ENCODE measurements around the gene TMEM255B. TPM values are rescaled to one million over a fixed set of nuclear protein-coding genes. Genes with fewer than 3 reads are reported as not detected.
"Not testable (repeated sequence)": the region's sequence is repeated elsewhere in the genome, so short reads cannot be mapped to it uniquely, and the experiment has no call there.

The TMEM255B gene
- 4.9 TPM for total RNA-seq
- polyA plus RNA-seq, result 17.5 TPM

DNA sequence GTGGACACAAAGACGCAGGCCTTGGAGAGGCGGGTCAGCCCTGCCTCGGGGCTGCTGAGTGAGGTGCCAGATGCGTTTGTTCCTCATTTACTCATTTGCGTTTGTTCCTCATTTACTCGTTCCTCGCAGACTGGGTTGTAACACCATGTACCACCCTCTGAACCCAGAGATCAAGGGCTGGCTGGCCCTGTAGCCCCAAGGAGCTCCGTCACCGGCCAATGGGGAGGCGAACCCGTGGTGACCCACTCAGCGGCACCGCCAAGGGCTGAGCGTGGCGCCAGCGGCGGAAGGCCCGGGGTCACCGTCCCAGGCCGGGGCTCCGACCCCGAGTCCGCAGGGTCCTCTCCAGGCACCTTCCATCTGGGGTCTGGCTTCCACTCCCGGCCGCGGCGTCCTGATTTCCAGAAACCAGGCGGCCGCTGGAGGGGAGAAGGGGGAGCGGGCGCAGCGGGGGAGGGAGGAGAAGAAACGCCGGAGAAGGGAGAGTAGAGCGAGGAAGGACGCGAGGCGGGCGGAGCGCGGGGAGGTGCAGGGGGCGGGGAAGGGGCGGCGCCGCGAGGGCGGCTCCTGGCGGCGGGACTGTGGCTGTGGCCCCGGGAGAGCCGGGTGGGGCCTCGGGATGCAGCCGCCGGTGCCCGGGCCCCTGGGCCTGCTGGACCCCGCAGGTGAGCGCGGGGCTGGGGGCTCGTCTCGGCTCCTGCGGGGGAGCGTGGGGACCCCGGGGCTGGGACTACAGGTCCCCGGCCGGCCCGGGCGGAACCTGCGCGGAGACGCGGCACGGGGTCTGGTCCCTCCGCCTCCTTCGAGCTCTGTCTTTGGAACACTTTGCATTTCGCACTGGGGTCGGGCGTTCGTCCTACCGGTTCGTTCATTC, at the start of gene TMEM255B:
TSS of gene TMEM255B (plus strand) at position 576 of the 874 bp plus-strand sequence. CDS start at position 620, 44 bp downstream.
- peak; percentile 33 for DNase-seq (ENCODE audit: extremely low spot score)
- H3K4me3 ChIP-seq (ENCODE audit: low read depth, low read length), result peak within 1 kb of the TSS; percentile 77
- 1% methylated on average over 80 of the region's 80 CpGs for WGBS
- peak within 1 kb of the TSS; percentile 62 for H3K27ac ChIP-seq (ENCODE audit: low read depth)
- no peaks in the 10 kb centered on the region for H3K4me1 ChIP-seq (ENCODE audit: insufficient read depth)
- no peaks in the 10 kb centered on the region for H3K36me3 ChIP-seq (ENCODE audit: insufficient read depth)

DNA sequence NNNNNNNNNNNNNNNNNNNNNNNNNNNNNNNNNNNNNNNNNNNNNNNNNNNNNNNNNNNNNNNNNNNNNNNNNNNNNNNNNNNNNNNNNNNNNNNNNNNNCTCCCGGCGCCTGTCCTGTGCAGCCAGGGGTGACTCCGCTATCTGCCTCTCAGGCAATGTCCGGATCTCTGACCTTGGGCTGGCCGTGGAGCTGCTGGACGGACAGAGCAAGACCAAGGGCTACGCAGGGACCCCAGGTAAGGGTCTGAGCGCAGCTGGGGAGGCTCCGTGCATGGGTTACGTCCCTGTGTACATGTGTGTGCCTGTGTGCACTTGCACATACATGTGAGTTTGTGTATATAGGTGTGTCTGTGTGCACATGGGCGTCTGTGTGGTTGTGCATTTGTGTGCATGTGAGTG, 36.1 kb upstream of the TMEM255B start:
- 60% methylated on average over 9 of the region's 11 CpGs for WGBS
- Histone ChIP-seq H3K4me3 (ENCODE audit: low read depth, low read length) (no peak overlapping the region), H3K4me1 (ENCODE audit: insufficient read depth) (no peaks in the 10 kb centered on the region), H3K27ac (ENCODE audit: low read depth) (no peak overlapping the region), H3K36me3 (ENCODE audit: insufficient read depth) (no peaks in the 10 kb centered on the region)
- DNase-seq (ENCODE audit: extremely low spot score), result no peak

DNA sequence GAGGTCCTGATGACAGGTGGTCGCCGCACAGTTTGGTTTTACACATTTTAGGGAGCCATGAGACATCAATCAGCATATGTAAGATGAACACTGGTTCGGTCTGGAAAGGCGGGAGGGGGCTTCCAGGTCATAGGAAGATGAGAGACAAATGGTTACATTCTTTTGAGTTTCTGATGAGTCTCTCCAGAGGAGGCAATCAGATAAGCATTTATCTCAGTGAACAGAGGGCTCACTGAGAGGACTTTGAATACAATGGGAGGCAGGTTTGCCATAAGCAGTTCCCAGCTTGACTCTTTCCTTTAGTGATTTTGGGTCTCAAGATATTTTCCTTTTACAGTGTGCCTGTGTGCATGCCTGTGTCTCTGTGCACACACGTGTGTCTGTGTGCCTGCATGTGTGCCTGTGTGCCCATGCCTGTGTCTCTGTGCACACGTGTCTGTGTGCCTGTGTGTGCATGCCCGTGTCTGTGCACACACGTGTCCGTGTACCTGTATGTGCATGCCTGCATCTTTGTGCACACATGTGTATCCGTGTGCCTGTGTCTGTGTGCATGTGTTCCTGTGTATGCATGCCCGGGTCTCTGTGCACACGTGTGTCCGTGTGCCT, 35.5 kb upstream of the TMEM255B start:
- no peak for DNase-seq (ENCODE audit: extremely low spot score)
- Histone ChIP-seq H3K4me1 (ENCODE audit: insufficient read depth) (no peaks in the 10 kb centered on the region), H3K27ac (ENCODE audit: low read depth) (no peak overlapping the region), H3K4me3 (ENCODE audit: low read depth, low read length) (no peak overlapping the region), H3K36me3 (ENCODE audit: insufficient read depth) (no peaks in the 10 kb centered on the region)
- 75% methylated on average over 13 of the region's 13 CpGs for WGBS

DNA sequence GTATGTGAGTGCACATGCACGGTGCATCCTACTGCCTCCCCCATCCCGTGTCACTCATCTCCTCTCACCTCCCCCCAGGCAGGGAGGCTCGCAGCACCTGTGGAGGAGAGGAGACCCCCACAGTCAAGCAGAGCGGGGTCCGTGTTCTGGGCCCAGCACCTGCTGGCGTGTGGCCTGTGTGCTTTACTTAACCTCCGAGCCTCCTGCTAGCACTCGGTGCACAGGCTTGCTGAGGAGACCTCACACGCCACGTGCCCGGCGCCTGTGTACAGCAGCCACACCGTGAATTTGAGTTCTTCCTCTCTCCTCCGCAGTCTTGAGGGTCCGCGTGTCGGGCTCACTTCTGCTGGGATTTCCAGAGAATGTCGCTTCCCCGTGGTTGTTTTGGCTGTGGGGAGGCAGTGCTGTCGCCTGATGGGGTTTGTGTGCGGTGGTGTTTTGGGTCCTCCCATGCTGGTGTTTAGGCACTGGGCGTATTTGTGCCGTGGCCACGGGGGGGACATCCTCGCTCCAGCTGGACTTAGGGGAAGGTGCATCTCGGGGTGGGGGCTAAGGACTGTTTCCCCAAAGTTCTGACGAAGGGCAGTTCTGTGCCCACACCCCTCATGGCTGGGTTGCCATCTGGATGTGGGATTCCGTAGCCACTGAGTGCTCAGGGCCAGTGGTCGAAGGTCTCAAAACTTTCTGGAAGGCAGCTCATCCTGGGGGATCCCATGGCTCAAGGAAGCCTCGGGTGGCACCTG, 34.8 kb upstream of the TMEM255B start:
- 75% methylated on average over 30 of the region's 30 CpGs for WGBS
- Histone ChIP-seq H3K27ac (ENCODE audit: low read depth) (no peak overlapping the region), H3K4me1 (ENCODE audit: insufficient read depth) (no peaks in the 10 kb centered on the region), H3K36me3 (ENCODE audit: insufficient read depth) (no peaks in the 10 kb centered on the region), H3K4me3 (ENCODE audit: low read depth, low read length) (no peak overlapping the region)
- DNase-seq (ENCODE audit: extremely low spot score), result no peak

DNA sequence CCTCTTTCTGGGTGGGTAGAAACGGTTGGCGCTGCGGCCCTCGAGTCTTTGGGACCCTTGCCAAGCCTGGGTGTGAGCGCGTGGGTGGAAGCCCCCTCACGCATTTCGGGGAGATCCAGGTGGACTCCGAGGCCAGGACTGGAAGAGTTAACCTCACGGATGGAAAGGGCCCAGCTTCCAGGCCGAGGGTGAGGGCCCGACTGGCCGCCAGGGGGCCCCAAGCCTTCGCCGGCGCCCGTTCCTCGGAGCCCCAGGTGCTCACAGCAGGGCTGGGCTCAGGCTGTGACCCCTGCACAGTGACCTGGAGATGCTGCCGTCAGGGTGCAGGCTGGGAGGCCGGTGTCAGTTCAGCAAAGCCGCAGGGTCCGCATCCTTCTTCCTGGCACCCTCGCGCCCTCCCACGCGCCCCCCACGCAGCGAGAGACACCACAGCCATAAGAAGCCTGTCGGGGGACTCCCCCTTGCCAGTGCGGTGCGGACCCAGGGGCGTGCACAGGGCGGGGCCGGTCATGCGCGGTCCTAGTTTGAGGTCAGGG, 34.2 kb upstream of the TMEM255B start:
- Histone ChIP-seq H3K27ac (ENCODE audit: low read depth) (peak overlapping the region; percentile 3), H3K4me3 (ENCODE audit: low read depth, low read length) (peak overlapping the region; percentile 25), H3K4me1 (ENCODE audit: insufficient read depth) (no peaks in the 10 kb centered on the region), H3K36me3 (ENCODE audit: insufficient read depth) (no peaks in the 10 kb centered on the region)
- WGBS, result 3% methylated on average over 36 of the region's 36 CpGs
- peak; percentile 41 for DNase-seq (ENCODE audit: extremely low spot score)

DNA sequence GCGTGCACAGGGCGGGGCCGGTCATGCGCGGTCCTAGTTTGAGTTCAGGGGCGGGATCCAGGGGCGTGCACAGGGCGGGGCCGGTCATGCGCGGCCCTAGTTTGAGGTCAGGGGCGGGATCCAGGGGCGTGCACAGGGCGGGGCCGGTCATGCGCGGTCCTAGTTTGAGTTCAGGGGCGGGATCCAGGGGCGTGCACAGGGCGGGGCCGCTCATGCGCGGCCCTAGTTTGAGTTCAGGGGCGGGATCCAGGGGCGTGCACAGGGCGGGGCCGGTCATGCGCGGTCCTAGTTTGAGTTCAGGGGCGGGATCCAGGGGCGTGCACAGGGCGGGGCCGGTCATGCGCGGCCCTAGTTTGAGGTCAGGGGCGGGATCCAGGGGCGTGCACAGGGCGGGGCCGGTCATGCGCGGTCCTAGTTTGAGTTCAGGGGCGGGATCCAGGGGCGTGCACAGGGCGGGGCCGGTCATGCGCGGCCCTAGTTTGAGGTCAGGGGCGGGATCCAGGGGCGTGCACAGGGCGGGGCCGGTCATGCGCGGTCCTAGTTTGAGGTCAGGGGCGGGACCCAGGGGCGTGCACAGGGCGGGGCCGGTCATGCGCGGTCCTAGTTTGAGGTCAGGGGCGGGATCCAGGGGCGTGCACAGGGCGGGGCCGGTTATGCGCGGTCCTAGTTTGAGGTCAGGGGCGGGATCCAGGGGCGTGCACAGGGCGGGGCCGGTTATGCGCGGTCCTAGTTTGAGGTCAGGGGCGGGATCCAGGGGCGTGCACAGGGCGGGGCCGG, 33.5 kb upstream of the TMEM255B start:
- H3K36me3 ChIP-seq (ENCODE audit: insufficient read depth); H3K27ac ChIP-seq (ENCODE audit: low read depth); H3K4me1 ChIP-seq (ENCODE audit: insufficient read depth); DNase-seq (ENCODE audit: extremely low spot score); H3K4me3 ChIP-seq (ENCODE audit: low read depth, low read length): not testable (repeated sequence)
- 1% methylated on average over 22 of the region's 75 CpGs for WGBS

DNA sequence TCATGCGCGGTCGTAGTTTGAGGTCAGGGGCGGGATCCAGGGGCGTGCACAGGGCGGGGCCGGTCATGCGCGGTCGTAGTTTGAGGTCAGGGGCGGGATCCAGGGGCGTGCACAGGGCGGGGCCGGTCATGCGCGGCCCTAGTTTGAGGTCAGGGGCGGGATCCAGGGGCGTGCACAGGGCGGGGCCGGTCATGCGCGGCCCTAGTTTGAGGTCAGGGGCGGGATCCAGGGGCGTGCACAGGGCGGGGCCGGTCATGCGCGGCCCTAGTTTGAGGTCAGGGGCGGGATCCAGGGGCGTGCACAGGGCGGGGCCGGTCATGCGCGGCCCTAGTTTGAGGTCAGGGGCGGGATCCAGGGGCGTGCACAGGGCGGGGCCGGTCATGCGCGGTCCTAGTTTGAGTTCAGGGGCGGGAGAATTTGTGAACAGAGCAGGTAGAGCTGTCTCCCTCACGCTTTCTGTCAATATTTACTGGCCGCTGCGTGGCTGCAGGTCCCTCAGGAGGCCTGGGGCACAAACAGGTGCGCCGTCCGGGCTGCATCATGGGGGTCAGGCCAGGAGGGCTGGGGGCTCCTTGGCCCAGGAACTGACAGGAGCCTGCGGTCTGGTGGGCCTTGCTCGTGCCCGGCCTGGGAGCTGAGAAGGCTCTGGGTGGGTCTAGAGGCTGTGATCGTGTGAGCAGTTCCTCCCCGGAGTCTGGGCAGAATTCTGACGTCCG, 32.8 kb upstream of the TMEM255B start:
- H3K36me3 ChIP-seq (ENCODE audit: insufficient read depth); H3K4me3 ChIP-seq (ENCODE audit: low read depth, low read length); H3K4me1 ChIP-seq (ENCODE audit: insufficient read depth); DNase-seq (ENCODE audit: extremely low spot score): not testable (repeated sequence)
- 37% methylated on average over 27 of the region's 54 CpGs for WGBS
- peak overlapping the region; percentile 15 for H3K27ac ChIP-seq (ENCODE audit: low read depth)

DNA sequence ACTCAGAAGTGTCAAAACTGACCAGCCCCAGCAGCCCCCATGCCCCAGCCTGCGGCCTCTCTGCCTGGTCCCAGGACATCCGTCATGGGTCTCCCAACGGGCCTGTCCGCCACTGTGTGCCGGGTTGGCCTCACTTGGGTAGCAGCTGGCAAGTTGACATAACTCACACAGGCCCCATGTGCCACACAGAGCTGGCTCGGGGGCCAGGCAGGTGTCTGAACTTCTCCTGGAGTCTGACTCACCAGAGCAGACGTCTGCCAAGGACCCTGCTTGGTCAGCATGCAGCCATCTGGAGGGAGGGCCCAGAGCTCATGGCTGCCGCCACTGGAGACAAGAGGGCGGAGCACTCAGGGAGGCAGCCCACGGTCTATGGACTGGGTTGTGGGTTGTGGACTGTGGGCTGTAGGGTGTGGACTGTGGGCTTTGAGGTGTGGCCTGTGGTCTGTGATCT, 32.0 kb upstream of the TMEM255B start:
- WGBS, result 83% methylated on average over 10 of the region's 10 CpGs
- no peak for DNase-seq (ENCODE audit: extremely low spot score)
- Histone ChIP-seq H3K36me3 (ENCODE audit: insufficient read depth) (no peaks in the 10 kb centered on the region), H3K4me3 (ENCODE audit: low read depth, low read length) (no peak overlapping the region), H3K27ac (ENCODE audit: low read depth) (no peak overlapping the region), H3K4me1 (ENCODE audit: insufficient read depth) (no peaks in the 10 kb centered on the region)

DNA sequence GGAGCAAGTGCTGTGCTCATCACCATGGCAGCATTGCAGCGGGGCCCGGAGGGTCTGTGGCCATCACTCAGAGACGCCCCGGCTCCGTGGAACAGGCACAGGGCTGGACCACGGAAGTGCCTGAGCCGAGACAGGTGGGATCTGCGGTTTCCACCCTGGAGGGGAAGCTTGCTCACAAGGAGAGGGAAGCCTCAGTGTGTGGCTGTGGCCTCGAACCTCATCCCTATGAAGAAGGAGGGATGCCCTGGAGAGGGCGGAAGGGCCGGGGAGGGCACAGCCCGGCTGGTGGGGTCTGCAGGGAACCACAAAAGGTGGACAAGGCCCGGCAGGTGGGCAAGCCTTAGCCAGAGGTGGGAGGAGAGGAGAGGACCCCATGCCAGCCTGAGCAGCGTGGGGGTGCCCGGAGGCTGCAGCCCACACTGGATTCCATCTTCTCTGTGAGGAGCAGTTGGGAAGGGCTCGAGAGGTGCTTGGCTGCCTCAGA, 30.4 kb upstream of the TMEM255B start:
- Histone ChIP-seq H3K36me3 (ENCODE audit: insufficient read depth) (no peaks in the 10 kb centered on the region), H3K27ac (ENCODE audit: low read depth) (no peak overlapping the region), H3K4me1 (ENCODE audit: insufficient read depth) (no peaks in the 10 kb centered on the region), H3K4me3 (ENCODE audit: low read depth, low read length) (no peak overlapping the region)
- WGBS, result 92% methylated on average over 16 of the region's 16 CpGs
- no peak for DNase-seq (ENCODE audit: extremely low spot score)

DNA sequence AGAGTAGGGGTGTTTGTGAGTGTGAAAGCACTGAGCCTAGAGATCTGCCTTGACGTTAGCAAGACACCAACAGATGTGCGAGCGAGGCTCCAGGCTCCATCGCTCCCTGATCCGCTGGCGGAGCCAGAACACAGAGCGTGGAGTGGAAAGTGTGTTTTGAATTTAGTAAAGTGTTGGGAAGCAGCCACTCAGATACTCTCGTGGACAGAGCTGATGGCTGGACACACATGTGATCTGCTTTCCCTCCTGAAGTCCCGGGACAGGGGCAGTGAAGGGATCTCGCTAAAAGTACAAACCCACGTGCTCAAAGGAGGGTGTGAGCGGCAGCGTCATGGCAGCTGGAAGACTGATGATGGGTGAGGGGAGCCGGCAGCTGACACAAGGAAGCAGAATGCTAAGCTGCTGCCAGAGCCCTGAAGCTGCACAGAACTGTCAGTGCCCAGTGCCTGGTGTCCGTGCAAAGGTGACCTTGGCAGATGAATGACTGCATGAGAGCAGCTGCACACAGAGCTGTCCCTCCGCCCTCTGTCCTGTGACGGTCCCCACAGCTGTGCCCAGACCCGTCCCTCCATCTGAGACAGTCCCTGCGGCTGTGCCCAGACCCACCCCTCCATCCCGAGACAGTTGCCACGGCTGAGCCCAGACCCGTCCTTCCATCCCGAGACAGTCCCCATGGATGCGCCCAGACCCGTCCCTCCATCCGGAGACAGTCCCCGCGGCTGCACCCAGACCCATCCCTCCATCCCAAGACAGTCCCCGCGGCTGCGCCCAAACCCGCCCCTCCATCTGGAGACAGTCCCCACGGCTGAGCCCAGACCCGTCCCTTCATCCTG, 29.6 kb upstream of the TMEM255B start:
- H3K36me3 ChIP-seq (ENCODE audit: insufficient read depth), result no peaks in the 10 kb centered on the region
- WGBS, result 54% methylated on average over 34 of the region's 34 CpGs
- no peak overlapping the region for H3K27ac ChIP-seq (ENCODE audit: low read depth)
- H3K4me1 ChIP-seq (ENCODE audit: insufficient read depth), result no peaks in the 10 kb centered on the region
- DNase-seq (ENCODE audit: extremely low spot score), result no peak
- H3K4me3 ChIP-seq (ENCODE audit: low read depth, low read length), result no peak overlapping the region

DNA sequence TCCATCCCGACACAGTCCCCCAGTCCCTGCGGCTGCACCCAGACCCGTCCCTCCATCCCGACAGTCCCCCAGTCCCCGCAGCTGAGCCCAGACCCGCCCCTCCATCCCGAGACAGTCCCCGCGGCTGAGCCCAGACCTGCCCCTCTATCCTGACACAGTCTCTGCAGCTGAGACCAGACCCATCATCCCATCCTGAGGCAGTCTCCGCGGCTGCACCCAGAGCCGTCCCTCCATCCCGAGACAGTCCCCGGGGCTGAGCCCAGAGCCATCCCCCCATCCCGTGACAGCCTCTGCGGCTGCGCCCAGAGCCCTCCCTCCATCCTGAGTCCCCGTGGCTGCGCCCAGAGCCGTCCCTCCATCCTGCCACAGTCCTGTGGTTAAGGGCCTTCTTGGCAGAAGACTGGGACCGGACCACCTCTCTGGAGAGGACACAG, 28.8 kb upstream of the TMEM255B start:
- Histone ChIP-seq H3K27ac (ENCODE audit: low read depth) (no peak overlapping the region), H3K36me3 (ENCODE audit: insufficient read depth) (no peaks in the 10 kb centered on the region), H3K4me1 (ENCODE audit: insufficient read depth) (no peaks in the 10 kb centered on the region), H3K4me3 (ENCODE audit: low read depth, low read length) (no peak overlapping the region)
- DNase-seq (ENCODE audit: extremely low spot score), result no peak
- WGBS, result 60% methylated on average over 21 of the region's 21 CpGs

DNA sequence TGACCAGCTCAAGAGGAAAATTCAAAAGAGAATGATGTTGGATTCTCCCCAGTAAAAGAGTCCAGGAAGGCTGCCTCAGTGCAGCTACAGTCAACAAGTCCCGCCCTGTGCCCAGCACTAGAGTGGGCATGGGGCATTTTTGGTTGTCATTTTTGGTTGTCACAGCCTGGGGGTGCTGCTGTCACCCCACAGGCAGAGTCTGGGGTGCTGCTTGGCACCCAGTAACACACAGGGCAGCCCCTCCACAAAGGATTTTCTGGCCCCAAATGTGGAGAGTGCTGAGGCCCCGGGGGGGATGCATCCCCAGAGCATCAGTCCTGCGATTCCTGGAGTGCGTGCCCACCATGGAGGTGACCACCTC, 28.2 kb upstream of the TMEM255B start:
- H3K36me3 ChIP-seq (ENCODE audit: insufficient read depth), result no peaks in the 10 kb centered on the region
- H3K4me1 ChIP-seq (ENCODE audit: insufficient read depth), result no peaks in the 10 kb centered on the region
- no peak for DNase-seq (ENCODE audit: extremely low spot score)
- H3K27ac ChIP-seq (ENCODE audit: low read depth), result no peak overlapping the region
- H3K4me3 ChIP-seq (ENCODE audit: low read depth, low read length), result no peak overlapping the region
- 87% methylated on average over 4 of the region's 4 CpGs for WGBS
